Measurements from ENCODE around the gene ACOT7. TPM values are rescaled to one million over a fixed set of nuclear protein-coding genes. Genes with fewer than 3 reads are reported as not detected.

The ACOT7 gene
- total RNA-seq, 1 donor from 2014 or later = 35.1 TPM

GRCh38 chr1:6273380-6273891 lies 120.1 kb downstream of the ACOT7 start:
- H3K36me3 Mint-ChIP-seq (ENCODE audit: low read depth, unreplicated experiment) = peaks cover under 1% of the 10 kb centered on the region
- H3K4me3 Mint-ChIP-seq (ENCODE audit: unreplicated experiment) = no peak overlapping the region

GRCh38 chr1:6272868-6273267 lies 120.7 kb downstream of the ACOT7 start:
- Mint-ChIP-seq H3K9me3 (ENCODE audit: unreplicated experiment) (no peaks in the 10 kb centered on the region), H3K36me3 (ENCODE audit: low read depth, unreplicated experiment) (no peaks in the 10 kb centered on the region), H3K4me3 (ENCODE audit: unreplicated experiment) (no peak overlapping the region), H3K4me1 (ENCODE audit: unreplicated experiment) (no peaks in the 10 kb centered on the region), H3K27me3 (ENCODE audit: unreplicated experiment) (peaks cover 10% of the 10 kb centered on the region), H3K27ac (ENCODE audit: unreplicated experiment) (no peak overlapping the region)
- TF ChIP-seq CTCF (IDR thresholded peaks at IDR 0.05; ENCODE audit: unreplicated experiment) = no peak
- DNase-seq (ENCODE audit: low spot score) = no peak

More at GRCh38 chr1:6273380-6273891, 120.1 kb downstream of the ACOT7 start:
- peaks cover 9% of the 10 kb centered on the region for H3K27me3 Mint-ChIP-seq (ENCODE audit: unreplicated experiment)
- no peaks in the 10 kb centered on the region for H3K4me1 Mint-ChIP-seq (ENCODE audit: unreplicated experiment)
- H3K27ac Mint-ChIP-seq (ENCODE audit: unreplicated experiment) = no peak overlapping the region
- TF ChIP-seq CTCF (IDR thresholded peaks at IDR 0.05; ENCODE audit: unreplicated experiment) = no peak
- no peak for DNase-seq (ENCODE audit: low spot score)
- H3K9me3 Mint-ChIP-seq (ENCODE audit: unreplicated experiment) = no peaks in the 10 kb centered on the region

- Mint-ChIP-seq H3K27me3 (ENCODE audit: unreplicated experiment) (peaks cover 11% of the 10 kb centered on the region), H3K4me3 (ENCODE audit: unreplicated experiment) (no peak overlapping the region), H3K27ac (ENCODE audit: unreplicated experiment) (no peak overlapping the region), H3K36me3 (ENCODE audit: low read depth, unreplicated experiment) (no peaks in the 10 kb centered on the region), H3K9me3 (ENCODE audit: unreplicated experiment) (no peaks in the 10 kb centered on the region), H3K4me1 (ENCODE audit: unreplicated experiment) (no peaks in the 10 kb centered on the region)
- no peak for DNase-seq (ENCODE audit: low spot score)
- no peak for TF ChIP-seq CTCF (IDR thresholded peaks at IDR 0.05; ENCODE audit: unreplicated experiment)
Measured at GRCh38 chr1:6272452-6272851, 121.1 kb downstream of the ACOT7 start.

- H3K4me3 Mint-ChIP-seq (ENCODE audit: unreplicated experiment) = no peak overlapping the region
Measured at GRCh38 chr1:6271554-6271953, 122.0 kb downstream of the ACOT7 start.

More at GRCh38 chr1:6271554-6271953, 122.0 kb downstream of the ACOT7 start:
- no peak for TF ChIP-seq CTCF (IDR thresholded peaks at IDR 0.05; ENCODE audit: unreplicated experiment)
- no peaks in the 10 kb centered on the region for H3K4me1 Mint-ChIP-seq (ENCODE audit: unreplicated experiment)
- H3K27me3 Mint-ChIP-seq (ENCODE audit: unreplicated experiment) = peaks cover 9% of the 10 kb centered on the region
- no peak for DNase-seq (ENCODE audit: low spot score)
- H3K36me3 Mint-ChIP-seq (ENCODE audit: low read depth, unreplicated experiment) = no peaks in the 10 kb centered on the region
- H3K27ac Mint-ChIP-seq (ENCODE audit: unreplicated experiment) = no peak overlapping the region
- H3K9me3 Mint-ChIP-seq (ENCODE audit: unreplicated experiment) = no peaks in the 10 kb centered on the region

Data from endothelial cell (in vitro differentiated cells).